CD8-positive, alpha-beta memory T cell (primary cell): ENCODE measurements around the gene GJD3. TPM values are rescaled to one million over a fixed set of nuclear protein-coding genes. Genes with fewer than 3 reads are reported as not detected.

Experiments
- CTCF ChIA-PET: fragments of 350-600 bp; sonication (Branson Sonifier 250); formaldehyde crosslinking; loops from one replicate; lab custom pipeline; 2021; ENCODE audit warnings: antibody characterized with exemption; lab: Charles Lee
- POLR2A ChIA-PET: fragments of 350-600 bp; sonication (Branson Sonifier 250); formaldehyde crosslinking; loops from one replicate; lab custom pipeline; 2021; ENCODE audit warnings: antibody characterized with exemption; lab: Charles Lee
- DNase-seq, 5 donors: peaks; one replicate each; pipeline versions ENCODE4 v3.0.0 to v3.0.0-alpha.2; 2020 to 2022; ENCODE audit warnings: mixed read lengths in 1 of 5
- H3K27ac ChIP-seq: one replicate; pipeline ENCODE4 v1.7.0; 2013; ENCODE audit warnings: low read depth, mild to moderate bottlenecking, low read length, moderate library complexity
- H3K27me3 ChIP-seq: 2 replicates; pipeline ENCODE4 v1.7.0; 2013; ENCODE audit warnings: low read length, mild to moderate bottlenecking; ENCODE audit not compliant: insufficient read depth, poor library complexity, severe bottlenecking
- H3K36me3 ChIP-seq: 2 replicates; pipeline ENCODE4 v1.7.0; 2013; ENCODE audit warnings: mild to moderate bottlenecking, low read length, moderate library complexity; ENCODE audit not compliant: insufficient read depth
- H3K4me1 ChIP-seq: 2 replicates; pipeline ENCODE4 v1.7.0; 2013; ENCODE audit warnings: mild to moderate bottlenecking, low read length, moderate library complexity; ENCODE audit not compliant: insufficient read depth
- H3K4me3 ChIP-seq: 2 replicates; pipeline ENCODE4 v1.7.0; 2013; ENCODE audit warnings: mild to moderate bottlenecking, low read length
- H3K9me3 ChIP-seq: 2 replicates; pipeline ENCODE4 v1.7.0; 2013; ENCODE audit warnings: mild to moderate bottlenecking, low read length
- H3K27ac Mint-ChIP-seq, 8 donors: one replicate each; pipeline ENCODE4 v1.8.0; 2020 to 2021; ENCODE audit warnings: mixed read lengths in 8 of 8, mild to moderate bottlenecking in 6 of 8, inconsistent platforms in 3 of 8, moderate library complexity in 3 of 8
- H3K27me3 Mint-ChIP-seq, 2 donors: one replicate each; pipeline ENCODE4 v1.8.0; 2020 to 2021; ENCODE audit warnings: mixed read lengths in 2 of 2, mild to moderate bottlenecking in 1 of 2, moderate library complexity in 1 of 2
- H3K36me3 Mint-ChIP-seq, 3 donors: one replicate each; pipeline ENCODE4 v1.8.0; 2020 to 2021; ENCODE audit warnings: mixed read lengths in 3 of 3, inconsistent platforms in 1 of 3, mild to moderate bottlenecking in 1 of 3
- H3K4me1 Mint-ChIP-seq, 3 donors: one replicate each; pipeline ENCODE4 v1.8.0; 2020 to 2021; ENCODE audit warnings: mixed read lengths in 3 of 3, inconsistent platforms in 1 of 3, mild to moderate bottlenecking in 1 of 3
- H3K4me3 Mint-ChIP-seq, 7 donors: one replicate each; pipeline ENCODE4 v1.8.0; 2020 to 2021; ENCODE audit warnings: mixed read lengths in 7 of 7, mild to moderate bottlenecking in 6 of 7, moderate library complexity in 4 of 7, inconsistent platforms in 2 of 7
- H3K9me3 Mint-ChIP-seq, 5 donors: one replicate each; pipeline ENCODE4 v1.8.0; 2020 to 2022; ENCODE audit warnings: mixed read lengths in 5 of 5, mild to moderate bottlenecking in 3 of 5, moderate library complexity in 2 of 5, inconsistent platforms in 1 of 5
- polyA plus RNA-seq: library from polyadenylated mRNA; unstranded; fragments of 300-500 nt; fragmentation: Illumina TruSeq; gene quantifications from one replicate; pipeline ENCODE4 v1.2.3, GENCODE V29; 2021
- total RNA-seq, 2 experiments: library from RNA; stranded (reverse); gene quantifications; one replicate each; pipeline ENCODE4 v1.2.3, GENCODE V29; 2021

Gene GJD3
- total and polyA plus RNA-seq, 3 experiments from 2014 or later = 0.24 to 0.40 TPM; not detected in 1

DNA sequence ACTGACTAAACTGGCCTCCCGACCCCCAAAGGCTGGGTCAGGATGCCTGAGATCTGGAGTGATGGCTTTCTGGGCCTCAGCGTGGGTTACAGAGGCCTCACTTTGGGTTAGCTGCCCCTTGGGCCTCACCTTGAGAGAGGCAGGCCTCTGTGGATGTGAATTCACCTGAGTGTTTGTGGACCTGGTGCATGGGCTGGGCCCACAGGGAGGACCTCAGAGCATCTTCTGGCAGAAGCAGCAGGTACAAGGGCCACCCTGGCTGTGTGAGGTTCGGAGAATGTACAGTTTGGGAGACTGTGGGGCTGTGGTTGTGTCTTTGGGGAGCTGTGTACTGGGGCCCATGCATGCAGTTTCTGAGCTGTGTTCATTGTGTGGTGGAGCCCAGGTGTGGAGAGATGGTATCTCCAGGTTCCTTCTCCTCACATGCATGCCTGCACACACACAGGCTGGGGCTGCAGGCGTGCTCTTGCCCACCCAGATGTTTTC is 37.2 kb downstream of the GJD3 start:
- Mint-ChIP-seq H3K4me1 (peaks cover 79 to 92% (median 88%) of the 10 kb centered on the region in 3 donors), H3K4me3 (peak overlapping the region; percentile 75 to 90 (median 85)), H3K9me3 (peaks cover 0 to 8% (median 2%) of the 10 kb centered on the region in 5 donors), H3K27me3 (peaks cover 0 to 8% of the 10 kb centered on the region in 2 donors), H3K36me3 (peaks cover 0 to 29% (median 5%) of the 10 kb centered on the region in 3 donors), H3K27ac (peak overlapping the region; percentile 98 to 100 (median 100))
- no peaks in the 10 kb centered on the region for H3K27me3 ChIP-seq
- peak overlapping the region; percentile 67 for H3K4me3 ChIP-seq
- DNase-seq = no peak
- peaks cover 93% of the 10 kb centered on the region for H3K4me1 ChIP-seq
- CTCF ChIA-PET = interaction anchor here (1.3 to 7.3 kb wide), 4 partner anchors 9 to 27 kb away, joined by 5 to 46 read pairs (median 37); no protein-coding TSS in a partner anchor
- POLR2A ChIA-PET = interaction anchor here (1.3 to 2.4 kb wide), 2 partner anchors 8 to 9 kb away, joined by 4 to 6 read pairs; no protein-coding TSS in a partner anchor
- no peaks in the 10 kb centered on the region for H3K9me3 ChIP-seq
- H3K27ac ChIP-seq = peak overlapping the region; percentile 93
- H3K36me3 ChIP-seq = peaks cover 13% of the 10 kb centered on the region

DNA sequence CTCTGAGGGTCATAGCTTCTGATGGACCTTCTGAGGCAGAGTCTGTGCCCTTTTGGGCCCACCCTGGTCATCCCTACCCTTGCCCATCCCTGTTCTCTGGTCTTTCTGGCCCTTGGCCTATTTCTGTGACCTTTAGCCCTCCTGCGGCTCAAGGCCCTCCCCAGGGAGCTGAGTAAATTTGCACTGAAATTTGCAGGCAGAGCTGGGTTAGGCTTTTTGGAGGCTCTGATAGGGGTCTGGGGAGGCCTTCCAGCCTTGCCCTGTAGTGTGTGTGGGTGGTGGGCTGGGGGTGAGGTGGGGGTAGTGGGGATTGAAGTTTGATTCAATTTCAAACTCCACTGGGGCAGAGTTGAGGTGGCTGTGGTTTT is 37.7 kb downstream of the GJD3 start:
- H3K9me3 ChIP-seq = no peaks in the 10 kb centered on the region
- H3K4me3 Mint-ChIP-seq = peak overlapping the region; percentile 66 to 94 (median 85)
- peak overlapping the region; percentile 67 for H3K4me3 ChIP-seq
- H3K4me1 ChIP-seq = peaks cover 93% of the 10 kb centered on the region
- DNase-seq = no peak
- H3K27ac Mint-ChIP-seq = peak overlapping the region; percentile 98 to 100 (median 100)
- H3K27me3 ChIP-seq = no peaks in the 10 kb centered on the region
- peaks cover 0 to 31% (median 5%) of the 10 kb centered on the region in 3 donors for H3K36me3 Mint-ChIP-seq
- H3K9me3 Mint-ChIP-seq = peaks cover 0 to 8% (median 2%) of the 10 kb centered on the region in 5 donors
- POLR2A ChIA-PET = interaction anchor here (2.4 kb wide), 1 partner anchor 10 kb away, joined by 6 read pairs; no protein-coding TSS in a partner anchor
- H3K27me3 Mint-ChIP-seq = peaks cover 0 to 8% of the 10 kb centered on the region in 2 donors
- CTCF ChIA-PET = interaction anchor here (1.0 to 7.3 kb wide), 6 partner anchors 8 to 31 kb away, joined by 3 to 46 read pairs (median 22); no protein-coding TSS in a partner anchor
- peaks cover 13% of the 10 kb centered on the region for H3K36me3 ChIP-seq
- peak overlapping the region; percentile 93 for H3K27ac ChIP-seq
- peaks cover 84 to 95% (median 91%) of the 10 kb centered on the region in 3 donors for H3K4me1 Mint-ChIP-seq

DNA sequence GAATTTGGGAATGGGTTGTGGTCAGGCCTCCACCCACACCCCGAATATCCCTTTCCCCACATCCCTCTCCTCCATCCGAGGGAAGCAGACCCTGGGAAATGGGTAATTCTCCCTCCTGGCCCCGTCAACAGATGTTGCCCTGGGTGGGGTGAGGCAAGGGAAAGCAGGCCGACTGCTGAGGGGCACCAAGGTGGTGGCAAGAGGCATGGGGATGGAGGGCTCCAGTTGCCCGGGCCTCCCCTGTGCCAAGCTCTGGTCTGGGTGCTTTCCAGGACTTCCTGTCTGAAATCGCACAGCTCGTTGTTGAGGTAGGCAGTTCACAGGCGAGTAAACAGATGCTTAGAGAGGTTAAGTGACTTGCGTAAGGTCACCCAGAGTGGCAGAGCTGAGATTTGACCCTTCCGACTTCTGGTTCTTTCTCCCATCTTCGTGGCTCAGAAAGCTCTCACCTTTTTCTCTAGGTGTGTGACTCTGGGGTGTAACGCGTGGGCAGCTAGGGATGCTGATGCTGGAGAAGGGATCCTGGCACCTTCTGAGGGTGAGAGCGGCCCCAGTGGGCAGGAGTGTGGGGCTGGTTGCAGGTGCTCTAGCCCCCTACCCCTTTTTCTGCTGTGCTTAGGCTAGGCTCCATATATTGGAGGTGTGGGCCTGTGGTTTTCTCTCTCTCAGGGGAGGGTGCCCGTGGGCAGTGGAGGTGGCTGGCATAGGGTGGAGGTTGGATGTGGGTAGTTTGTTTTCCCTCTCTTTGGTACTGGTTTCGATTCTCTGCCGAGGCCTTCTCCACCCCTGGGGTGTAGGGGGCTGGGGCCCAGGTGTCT is 38.3 kb downstream of the GJD3 start:
- H3K4me1 Mint-ChIP-seq = peaks cover 87 to 95% (median 91%) of the 10 kb centered on the region in 3 donors
- no peaks in the 10 kb centered on the region for H3K9me3 ChIP-seq
- peak overlapping the region; percentile 66 to 94 (median 85) for H3K4me3 Mint-ChIP-seq
- H3K27me3 Mint-ChIP-seq = peaks cover 0 to 8% of the 10 kb centered on the region in 2 donors
- peak overlapping the region; percentile 98 to 100 (median 100) for H3K27ac Mint-ChIP-seq
- CTCF ChIA-PET = interaction anchor here (1.0 to 7.3 kb wide), 8 partner anchors 8 to 31 kb away, joined by 3 to 46 read pairs (median 10); no protein-coding TSS in a partner anchor
- H3K9me3 Mint-ChIP-seq = peaks cover 0 to 8% (median 2%) of the 10 kb centered on the region in 5 donors
- peaks cover 93% of the 10 kb centered on the region for H3K4me1 ChIP-seq
- H3K36me3 Mint-ChIP-seq = peaks cover 0 to 25% (median 1%) of the 10 kb centered on the region in 3 donors
- H3K4me3 ChIP-seq = peak overlapping the region; percentile 67
- no peaks in the 10 kb centered on the region for H3K27me3 ChIP-seq
- peak overlapping the region; percentile 93 for H3K27ac ChIP-seq
- H3K36me3 ChIP-seq = peaks cover 8% of the 10 kb centered on the region
- peak; percentile 60 to 85 (median 75) for DNase-seq
- POLR2A ChIA-PET = interaction anchor here (0.6 to 2.4 kb wide), 6 partner anchors 11 to 23 kb away, joined by 3 to 6 read pairs (median 3); no protein-coding TSS in a partner anchor

DNA sequence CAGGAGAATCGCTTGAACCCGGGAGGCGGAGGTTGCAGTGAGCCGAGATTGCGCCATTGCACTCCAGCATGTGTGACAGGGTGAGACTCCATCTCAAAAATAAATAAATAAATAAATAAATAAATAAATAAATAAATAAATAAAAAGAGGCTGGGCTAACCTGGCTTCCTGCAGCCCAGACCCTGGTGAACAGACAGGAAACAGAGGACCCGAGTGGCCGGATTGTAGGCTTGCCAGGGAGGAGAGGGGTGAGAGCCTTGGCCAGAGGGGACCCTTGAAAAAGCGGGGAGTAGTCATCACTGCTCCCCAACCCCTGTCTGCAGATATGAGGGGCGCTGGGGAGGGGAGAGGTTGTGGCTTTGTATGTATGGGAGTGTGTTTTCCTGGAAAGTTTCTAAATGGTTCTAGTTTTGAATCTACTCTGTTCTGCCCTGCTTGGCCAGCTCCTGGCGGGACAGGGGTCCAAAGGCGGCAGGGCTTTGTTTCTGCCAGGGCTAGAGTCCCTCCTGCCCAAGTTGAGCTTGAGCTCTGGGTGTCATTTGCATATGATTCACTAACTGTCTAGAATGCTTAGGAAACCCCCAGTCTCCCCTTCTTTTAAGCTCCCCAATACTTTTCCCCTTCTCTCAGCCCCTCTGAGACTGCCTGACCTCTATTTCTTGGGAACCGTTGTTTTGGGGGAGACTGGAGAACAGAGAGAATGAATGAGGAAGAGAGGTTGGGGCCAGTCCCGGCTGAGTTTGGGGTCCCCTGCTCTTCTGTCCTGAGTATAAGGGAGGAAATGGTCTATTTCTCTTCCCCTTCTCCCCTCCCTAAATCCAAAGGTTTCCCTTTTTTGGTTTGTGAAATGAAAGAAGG is 39.2 kb downstream of the GJD3 start:
- Histone ChIP-seq H3K27ac (peak overlapping the region; percentile 93), H3K4me1 (peaks cover 93% of the 10 kb centered on the region), H3K9me3 (no peaks in the 10 kb centered on the region), H3K27me3 (no peaks in the 10 kb centered on the region), H3K36me3 (no peaks in the 10 kb centered on the region), H3K4me3 (peak overlapping the region; percentile 67)
- Mint-ChIP-seq H3K4me1 (peaks cover 89 to 95% (median 94%) of the 10 kb centered on the region in 3 donors), H3K36me3 (peaks cover 0 to 17% (median 0%) of the 10 kb centered on the region in 3 donors), H3K4me3 (peak overlapping the region; percentile 23 to 94 (median 85)), H3K9me3 (peaks cover 0 to 8% (median 2%) of the 10 kb centered on the region in 5 donors), H3K27ac (peak overlapping the region; percentile 98 to 100 (median 100)), H3K27me3 (peaks cover 0 to 8% of the 10 kb centered on the region in 2 donors)
- ChIA-PET POLR2A (interaction anchor here (0.5 to 2.4 kb wide), 8 partner anchors 10 to 1507 kb away, joined by 3 to 6 read pairs (median 3); no protein-coding TSS in a partner anchor), CTCF (interaction anchor here (1.0 to 7.3 kb wide), 9 partner anchors 7 to 32 kb away, joined by 3 to 46 read pairs (median 8); no protein-coding TSS in a partner anchor)
- peak in 4 of 5 donors; percentile 38 to 67 (median 46) for DNase-seq

DNA sequence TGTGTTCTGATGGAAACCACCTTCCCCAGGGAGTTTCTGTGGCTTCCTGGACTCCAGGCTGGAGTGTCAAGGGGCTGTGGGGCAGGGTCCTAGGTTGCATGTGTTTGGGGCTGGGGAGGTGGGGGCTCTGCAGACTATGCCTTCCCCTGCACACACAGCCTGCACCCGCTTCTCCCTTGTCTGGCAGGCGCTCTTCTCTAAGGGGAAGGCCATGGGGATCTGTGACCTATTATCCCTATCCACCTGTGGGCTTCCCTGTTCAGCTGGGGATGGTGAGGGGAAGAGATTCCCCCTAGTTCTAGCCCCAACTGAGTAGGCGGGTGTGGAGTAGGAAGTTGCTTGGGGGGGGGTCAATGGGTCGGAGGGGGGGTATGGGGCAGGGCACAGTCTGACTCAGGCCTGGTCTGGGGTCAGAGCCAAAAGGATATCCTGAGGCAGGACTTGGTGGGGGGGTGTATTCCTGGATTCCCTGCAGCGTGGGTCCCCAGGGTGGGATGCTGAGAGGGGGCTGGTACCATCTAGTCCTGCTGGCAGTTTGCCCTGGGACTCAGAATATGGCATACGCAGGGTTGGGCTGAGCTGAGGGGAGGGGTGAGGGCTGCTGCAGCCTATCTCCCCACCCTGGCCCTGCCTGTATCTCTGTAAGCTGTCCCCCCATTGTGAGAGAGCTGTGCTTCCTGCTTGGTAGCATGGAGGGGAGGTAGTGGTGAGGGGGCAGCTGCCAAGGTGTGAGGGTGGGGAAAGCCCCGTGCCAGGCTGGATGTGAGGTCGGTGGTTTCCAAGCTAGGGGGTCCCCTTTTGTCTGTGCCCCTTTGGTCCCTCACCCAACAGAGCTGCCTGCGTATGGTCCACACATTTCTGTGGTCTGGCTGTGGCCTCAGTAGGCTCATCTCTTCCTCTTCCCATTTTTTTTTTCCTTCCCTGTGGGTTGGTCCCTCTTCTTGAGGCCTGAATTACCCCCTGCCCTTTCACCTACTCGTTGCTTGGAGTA is 40.9 kb downstream of the GJD3 start:
- ChIA-PET POLR2A (interaction anchor here (0.6 to 4.4 kb wide), 10 partner anchors 8 to 1366 kb away, joined by 3 to 30 read pairs (median 4); partner anchors contain the start of genes RARA and WIPF2), CTCF (interaction anchor here (0.9 to 7.3 kb wide), 9 partner anchors 16 to 237 kb away, joined by 3 to 46 read pairs (median 7); no protein-coding TSS in a partner anchor)
- no peaks in the 10 kb centered on the region for H3K9me3 ChIP-seq
- H3K4me1 ChIP-seq = peaks cover 91% of the 10 kb centered on the region
- Mint-ChIP-seq H3K27ac (peak overlapping the region; percentile 98 to 100 (median 100)), H3K36me3 (peaks cover 0 to 20% (median 0%) of the 10 kb centered on the region in 3 donors), H3K4me3 (peak overlapping the region; percentile 86 to 98 (median 98)), H3K9me3 (peaks cover 0 to 8% (median 2%) of the 10 kb centered on the region in 5 donors), H3K4me1 (peaks cover 92 to 97% (median 96%) of the 10 kb centered on the region in 3 donors), H3K27me3 (peaks cover 0 to 8% of the 10 kb centered on the region in 2 donors)
- peak; percentile 77 to 93 (median 89) for DNase-seq
- peak overlapping the region; percentile 92 for H3K4me3 ChIP-seq
- no peaks in the 10 kb centered on the region for H3K36me3 ChIP-seq
- H3K27ac ChIP-seq = peak overlapping the region; percentile 100
- H3K27me3 ChIP-seq = no peaks in the 10 kb centered on the region
